CD4-positive, alpha-beta T cell treated with Interleukin-4 for 4 hours (primary cell): ENCODE data around the gene SKAP1.
"Not testable (repeated sequence)": the region's sequence is repeated elsewhere in the genome, so short reads cannot be mapped to it uniquely, and the experiment has no call there.

Experiments used
- DNase-seq: peaks from one replicate; pipeline ENCODE4 v3.0.0-alpha.2; 2020

SKAP1 gene

GRCh38 chr17:48313096-48313755, 116.8 kb downstream of the SKAP1 start:
- no peak for DNase-seq

GRCh38 chr17:48311324-48311723, 118.7 kb downstream of the SKAP1 start:
- no peak for DNase-seq

- no peak for DNase-seq
Measured at GRCh38 chr17:48310748-48311213, 119.2 kb downstream of the SKAP1 start.

- DNase-seq = no peak
Measured at GRCh38 chr17:48308581-48308980, 121.4 kb downstream of the SKAP1 start.

GRCh38 chr17:48307814-48308411, 122.1 kb downstream of the SKAP1 start:
- DNase-seq = peak; percentile 48

GRCh38 chr17:48307255-48307654, 122.8 kb downstream of the SKAP1 start:
- no peak for DNase-seq

GRCh38 chr17:48301002-48301401, 129.0 kb downstream of the SKAP1 start:
- DNase-seq = no peak

GRCh38 chr17:48299760-48300159, 130.3 kb downstream of the SKAP1 start:
- DNase-seq = no peak

GRCh38 chr17:48297825-48298224, 132.2 kb downstream of the SKAP1 start:
- no peak for DNase-seq

- no peak for DNase-seq
Measured at GRCh38 chr17:48296453-48296852, 133.6 kb downstream of the SKAP1 start.

- DNase-seq = peak; percentile 48
Measured at GRCh38 chr17:48295362-48296288, 134.4 kb downstream of the SKAP1 start.

- peak; percentile 14 for DNase-seq
Measured at GRCh38 chr17:48294806-48295361, 135.1 kb downstream of the SKAP1 start.

GRCh38 chr17:48294020-48294805, 135.8 kb downstream of the SKAP1 start:
- peak; percentile 1 for DNase-seq

GRCh38 chr17:48293319-48294019, 136.5 kb downstream of the SKAP1 start:
- no peak for DNase-seq

GRCh38 chr17:48290378-48290777, 139.6 kb downstream of the SKAP1 start:
- no peak for DNase-seq

- not testable (repeated sequence) for DNase-seq
Measured at GRCh38 chr17:48286917-48287316, 143.1 kb downstream of the SKAP1 start.

GRCh38 chr17:48285614-48286013, 144.4 kb downstream of the SKAP1 start:
- no peak for DNase-seq

- DNase-seq = no peak
Measured at GRCh38 chr17:48283907-48284306, 146.1 kb downstream of the SKAP1 start.

GRCh38 chr17:48283411-48283810, 146.6 kb downstream of the SKAP1 start:
- no peak for DNase-seq

- DNase-seq = no peak
Measured at GRCh38 chr17:48282303-48282702, 147.7 kb downstream of the SKAP1 start.

GRCh38 chr17:48278760-48279491, 151.1 kb downstream of the SKAP1 start:
- DNase-seq = no peak
